VCaP (cell line): ENCODE measurements around the gene SLC22A14.

Experiments used
- H3K27ac ChIP-seq: fragments of 450-650 bp; 2 replicates; pipeline ENCODE4 v1.5.1; 2017
- CTCF ChIP-seq: fragments of 450-650 bp; conservative IDR thresholded peaks from 2 replicates; pipeline ENCODE4 v1.5.1; 2017; ENCODE audit warnings: mild to moderate bottlenecking, moderate library complexity

The SLC22A14 gene

DNA sequence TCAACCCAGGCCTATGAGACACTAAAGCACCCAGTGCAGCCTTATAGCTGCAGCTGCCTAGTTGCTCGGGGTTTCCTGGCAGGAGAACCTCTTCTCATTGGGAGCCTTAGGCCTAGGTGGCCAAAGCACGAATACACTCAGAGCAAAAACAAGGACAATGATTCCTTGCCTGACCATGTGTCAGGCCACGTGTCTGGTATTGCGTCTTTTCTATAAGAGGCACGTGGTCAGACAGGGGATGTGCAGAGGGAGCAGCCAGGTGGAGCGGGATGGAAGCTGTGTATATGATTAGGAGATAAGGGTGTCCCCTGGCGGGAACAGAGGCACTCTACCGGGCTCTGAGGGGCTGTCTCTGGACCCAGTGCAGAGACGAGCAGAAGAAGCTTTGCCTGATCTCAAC, 26.4 kb downstream of the SLC22A14 start:
- no peak for TF ChIP-seq CTCF
- H3K27ac ChIP-seq, result no peak overlapping the region

GRCh38 chr3:38311476-38311875, 29.4 kb downstream of the SLC22A14 start:
- no peak overlapping the region for H3K27ac ChIP-seq
- TF ChIP-seq CTCF, result no peak

DNA sequence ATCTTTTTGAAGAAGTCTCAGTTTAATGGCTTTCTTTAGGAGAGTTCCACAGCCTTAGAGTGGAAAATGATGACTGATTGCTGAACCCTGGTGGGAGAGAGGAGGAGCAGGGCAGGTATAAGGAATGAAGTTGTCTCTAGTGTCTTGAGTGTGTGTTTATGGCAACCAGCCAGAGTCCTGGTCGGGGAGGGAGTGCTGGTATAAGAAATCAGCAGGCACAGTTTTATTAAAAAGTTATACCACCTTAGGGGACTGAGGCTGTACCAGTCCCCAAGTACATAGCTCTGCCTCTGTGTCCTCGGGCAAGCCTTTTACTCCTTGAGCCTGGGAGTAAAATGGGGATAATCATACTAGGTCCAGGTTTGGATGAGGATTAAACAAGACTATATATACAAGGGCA, 29.8 kb downstream of the SLC22A14 start:
- H3K27ac ChIP-seq, result no peak overlapping the region
- TF ChIP-seq CTCF, result no peak

- no peak overlapping the region for H3K27ac ChIP-seq
- TF ChIP-seq CTCF, result no peak
These were observed 30.3 kb downstream of the SLC22A14 start for GRCh38 chr3:38312356-38312755.

DNA sequence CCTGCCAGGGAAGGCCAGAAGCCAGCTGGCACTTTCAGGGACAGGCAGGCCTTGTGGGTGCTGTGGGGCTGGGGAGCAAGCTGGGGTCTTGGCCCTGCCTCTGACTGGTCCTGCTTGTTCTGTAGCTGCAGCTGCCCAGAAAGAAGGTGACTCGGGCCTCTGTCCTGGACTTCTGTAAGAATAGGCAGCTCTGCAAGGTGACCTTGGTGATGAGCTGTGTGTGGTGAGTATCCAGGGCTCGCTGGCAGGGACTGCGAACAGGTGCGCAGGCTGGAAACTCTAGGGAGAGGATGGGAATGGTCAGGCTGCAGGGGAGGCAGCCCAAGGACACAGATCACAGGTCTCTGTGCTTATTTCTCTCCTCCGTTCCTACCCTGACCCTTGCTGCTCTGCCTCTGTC, 31.2 kb downstream of the SLC22A14 start:
- H3K27ac ChIP-seq, result no peak overlapping the region
- no peak for TF ChIP-seq CTCF

GRCh38 chr3:38313695-38314094, 31.6 kb downstream of the SLC22A14 start:
- H3K27ac ChIP-seq, result no peak overlapping the region
- no peak for TF ChIP-seq CTCF

- no peak overlapping the region for H3K27ac ChIP-seq
- no peak for TF ChIP-seq CTCF
These were observed 32.1 kb downstream of the SLC22A14 start for GRCh38 chr3:38314112-38314763.
